Suprapubic skin (tissue), 4 donors: ENCODE results near the gene GOLT1A. TPM values are rescaled to one million over a fixed set of nuclear protein-coding genes. Genes with fewer than 3 reads are reported as not detected.

Source experiments
- DNase-seq, 2 donors: peaks; one replicate each; pipeline ENCODE4 v3.0.0-alpha.2; 2019; ENCODE audit warnings: low spot score in 2 of 2
- H3K27ac ChIP-seq: fragments of 200-600 bp; sonication (generic); one replicate; pipeline ENCODE4 v1.5.1; 2019
- H3K27me3 ChIP-seq: fragments of 200-600 bp; sonication (generic); one replicate; pipeline ENCODE4 v1.5.1; 2019
- H3K36me3 ChIP-seq: fragments of 200-600 bp; sonication (generic); one replicate; pipeline ENCODE4 v1.5.1; 2019
- H3K4me1 ChIP-seq: fragments of 200-600 bp; sonication (generic); one replicate; pipeline ENCODE4 v1.5.1; 2019
- H3K4me3 ChIP-seq: fragments of 200-600 bp; sonication (generic); one replicate; pipeline ENCODE4 v1.5.1; 2019; ENCODE audit warnings: mild to moderate bottlenecking
- H3K9me3 ChIP-seq: fragments of 200-600 bp; sonication (generic); one replicate; pipeline ENCODE4 v1.5.1; 2019
- CTCF ChIP-seq, 2 donors: fragments of 200-600 bp in 1 of 2; fragments of 450-650 bp in 1 of 2; sonication (generic) in 1 of 2; IDR thresholded peaks; one replicate each; pipeline ENCODE4 v1.5.1; 2016 to 2019; ENCODE audit warnings: antibody characterized with exemption in 2 of 2, mild to moderate bottlenecking in 1 of 2, moderate library complexity in 1 of 2
- EP300 ChIP-seq: sonication (generic); formaldehyde crosslinking; IDR thresholded peaks from one replicate; pipeline ENCODE4 v1.6.1; 2017; ENCODE audit warnings: antibody characterized with exemption
- POLR2A ChIP-seq, 2 donors: fragments of 450-650 bp; IDR thresholded peaks; one replicate each; pipeline ENCODE4 v1.6.1; 2017; ENCODE audit warnings: antibody characterized with exemption in 2 of 2, mild to moderate bottlenecking in 2 of 2, moderate library complexity in 2 of 2
- POLR2AphosphoS5 ChIP-seq, 3 donors: sonication (generic); formaldehyde crosslinking; IDR thresholded peaks; one replicate each; pipeline ENCODE4 v1.6.1; 2017; ENCODE audit warnings: antibody characterized with exemption in 3 of 3
- WGBS: methylation state at CpG from one replicate; pipeline ENCODE4 v1.1.5; 2018; 5-methylcytosine and 5-hydroxymethylcytosine counted together
- total RNA-seq, 4 donors: library from RNA; depleted of rRNA; stranded (reverse); fragments of >200 nt; gene quantifications; one replicate each; pipeline ENCODE4 v1.1.0, GENCODE V29; 2016

Gene GOLT1A
- total RNA-seq, 4 donors from 2014 or later: not detected

GRCh38 chr1:204261266-204261665, 47.5 kb upstream of the GOLT1A start:
- Histone ChIP-seq H3K4me3 (no peak overlapping the region), H3K9me3 (no peaks in the 10 kb centered on the region), H3K4me1 (peaks cover 13% of the 10 kb centered on the region), H3K27me3 (no peaks in the 10 kb centered on the region), H3K36me3 (peaks cover 3% of the 10 kb centered on the region), H3K27ac (no peak overlapping the region)
- 94% methylated on average over 10 of the region's 12 CpGs for WGBS
- TF ChIP-seq POLR2AphosphoS5 (IDR thresholded peaks at IDR 0.05): no peak
- no peak for TF ChIP-seq POLR2A (IDR thresholded peaks at IDR 0.05)
- TF ChIP-seq CTCF (IDR thresholded peaks at IDR 0.05): no peak
- no peak for TF ChIP-seq EP300
- DNase-seq: no peak

GRCh38 chr1:204260601-204261197, 46.9 kb upstream of the GOLT1A start:
- Histone ChIP-seq H3K27me3 (no peaks in the 10 kb centered on the region), H3K9me3 (no peaks in the 10 kb centered on the region), H3K27ac (no peak overlapping the region), H3K4me1 (peaks cover 11% of the 10 kb centered on the region), H3K36me3 (peaks cover 3% of the 10 kb centered on the region), H3K4me3 (no peak overlapping the region)
- 88% methylated on average over 14 of the region's 14 CpGs for WGBS
- no peak for TF ChIP-seq POLR2A (IDR thresholded peaks at IDR 0.05)
- no peak for TF ChIP-seq CTCF (IDR thresholded peaks at IDR 0.05)
- no peak for TF ChIP-seq EP300
- TF ChIP-seq POLR2AphosphoS5 (IDR thresholded peaks at IDR 0.05): no peak
- DNase-seq: no peak

- Histone ChIP-seq H3K27ac (no peak overlapping the region), H3K4me3 (no peak overlapping the region), H3K36me3 (peaks cover 3% of the 10 kb centered on the region), H3K4me1 (peaks cover 16% of the 10 kb centered on the region), H3K9me3 (no peaks in the 10 kb centered on the region), H3K27me3 (no peaks in the 10 kb centered on the region)
- no peak for TF ChIP-seq EP300
- no peak for TF ChIP-seq CTCF (IDR thresholded peaks at IDR 0.05)
- TF ChIP-seq POLR2A (IDR thresholded peaks at IDR 0.05): no peak
- TF ChIP-seq POLR2AphosphoS5 (IDR thresholded peaks at IDR 0.05): no peak
- DNase-seq: no peak
- WGBS: 94% methylated on average over 5 of the region's 5 CpGs
Observed at GRCh38 chr1:204259782-204260181, 46.0 kb upstream of the GOLT1A start.

GRCh38 chr1:204259196-204259595, 45.4 kb upstream of the GOLT1A start:
- H3K9me3 ChIP-seq: no peaks in the 10 kb centered on the region
- H3K4me3 ChIP-seq: no peak overlapping the region
- no peaks in the 10 kb centered on the region for H3K27me3 ChIP-seq
- DNase-seq: no peak
- H3K4me1 ChIP-seq: peaks cover 20% of the 10 kb centered on the region
- H3K27ac ChIP-seq: no peak overlapping the region
- TF ChIP-seq EP300 (no peak), POLR2A (IDR thresholded peaks at IDR 0.05) (no peak), POLR2AphosphoS5 (IDR thresholded peaks at IDR 0.05) (no peak), CTCF (IDR thresholded peaks at IDR 0.05) (no peak)
- 98% methylated on average over 10 of the region's 18 CpGs for whole genome bisulfite sequencing
- H3K36me3 ChIP-seq: peaks cover 3% of the 10 kb centered on the region

- H3K36me3 ChIP-seq: peaks cover 3% of the 10 kb centered on the region
- H3K9me3 ChIP-seq: no peaks in the 10 kb centered on the region
- 83% methylated on average over 7 of the region's 7 CpGs for whole genome bisulfite sequencing
- H3K4me1 ChIP-seq: peaks cover 21% of the 10 kb centered on the region
- H3K27me3 ChIP-seq: no peaks in the 10 kb centered on the region
- no peak overlapping the region for H3K27ac ChIP-seq
- H3K4me3 ChIP-seq: no peak overlapping the region
- no peak for TF ChIP-seq POLR2AphosphoS5 (IDR thresholded peaks at IDR 0.05)
- TF ChIP-seq POLR2A (IDR thresholded peaks at IDR 0.05): no peak
- TF ChIP-seq EP300: no peak
- peak in 1 of 2 donors; percentile 60 for TF ChIP-seq CTCF (IDR thresholded peaks at IDR 0.05)
- no peak for DNase-seq
Observed at GRCh38 chr1:204258213-204259115, 44.7 kb upstream of the GOLT1A start.
